ENCODE measurements around the gene PKP3.
"Not testable (repeated sequence)": the region's sequence is repeated elsewhere in the genome, so short reads cannot be mapped to it uniquely, and the experiment has no call there.

PKP3 gene, protein sequence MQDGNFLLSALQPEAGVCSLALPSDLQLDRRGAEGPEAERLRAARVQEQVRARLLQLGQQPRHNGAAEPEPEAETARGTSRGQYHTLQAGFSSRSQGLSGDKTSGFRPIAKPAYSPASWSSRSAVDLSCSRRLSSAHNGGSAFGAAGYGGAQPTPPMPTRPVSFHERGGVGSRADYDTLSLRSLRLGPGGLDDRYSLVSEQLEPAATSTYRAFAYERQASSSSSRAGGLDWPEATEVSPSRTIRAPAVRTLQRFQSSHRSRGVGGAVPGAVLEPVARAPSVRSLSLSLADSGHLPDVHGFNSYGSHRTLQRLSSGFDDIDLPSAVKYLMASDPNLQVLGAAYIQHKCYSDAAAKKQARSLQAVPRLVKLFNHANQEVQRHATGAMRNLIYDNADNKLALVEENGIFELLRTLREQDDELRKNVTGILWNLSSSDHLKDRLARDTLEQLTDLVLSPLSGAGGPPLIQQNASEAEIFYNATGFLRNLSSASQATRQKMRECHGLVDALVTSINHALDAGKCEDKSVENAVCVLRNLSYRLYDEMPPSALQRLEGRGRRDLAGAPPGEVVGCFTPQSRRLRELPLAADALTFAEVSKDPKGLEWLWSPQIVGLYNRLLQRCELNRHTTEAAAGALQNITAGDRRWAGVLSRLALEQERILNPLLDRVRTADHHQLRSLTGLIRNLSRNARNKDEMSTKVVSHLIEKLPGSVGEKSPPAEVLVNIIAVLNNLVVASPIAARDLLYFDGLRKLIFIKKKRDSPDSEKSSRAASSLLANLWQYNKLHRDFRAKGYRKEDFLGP

DNA sequence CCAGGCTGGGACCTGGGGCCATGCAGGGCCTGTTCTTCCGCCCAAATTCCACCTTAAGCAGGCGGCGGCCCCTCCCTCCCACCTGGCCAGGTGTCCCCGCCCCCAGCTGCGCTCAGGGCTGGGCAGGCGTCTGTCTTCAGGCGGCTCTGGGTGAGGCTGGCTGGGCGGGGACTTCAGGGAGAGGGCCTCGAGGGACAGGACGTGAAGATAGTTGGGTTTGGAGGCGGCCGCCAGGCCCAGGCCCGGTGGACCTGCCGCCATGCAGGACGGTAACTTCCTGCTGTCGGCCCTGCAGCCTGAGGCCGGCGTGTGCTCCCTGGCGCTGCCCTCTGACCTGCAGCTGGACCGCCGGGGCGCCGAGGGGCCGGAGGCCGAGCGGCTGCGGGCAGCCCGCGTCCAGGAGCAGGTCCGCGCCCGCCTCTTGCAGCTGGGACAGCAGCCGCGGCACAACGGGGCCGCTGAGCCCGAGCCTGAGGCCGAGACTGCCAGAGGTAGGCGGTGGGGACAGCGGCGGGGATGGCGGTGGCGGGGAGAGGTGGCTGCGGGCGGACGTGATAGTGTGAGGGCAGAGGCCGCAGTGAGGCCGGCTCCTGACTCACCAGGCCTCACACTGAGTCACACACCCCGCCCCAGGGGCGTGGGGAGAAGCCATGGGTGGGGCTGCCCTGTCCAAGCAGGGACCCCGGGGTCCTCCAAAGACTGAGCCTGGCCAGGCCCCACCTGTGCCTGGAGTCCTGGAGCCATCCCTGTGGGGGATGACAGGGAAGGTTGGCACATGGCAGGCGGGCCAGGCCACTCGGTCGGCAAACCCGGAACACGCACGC is at the start of gene PKP3:
TSS of gene PKP3 (plus strand) at position 176 of the 824 bp plus-strand sequence. CDS start at position 260, 84 bp downstream.
- DNase-seq = no peak

GRCh38 chr11:344836-345578 is 49.0 kb upstream of the PKP3 start:
- DNase-seq = no peak

DNA sequence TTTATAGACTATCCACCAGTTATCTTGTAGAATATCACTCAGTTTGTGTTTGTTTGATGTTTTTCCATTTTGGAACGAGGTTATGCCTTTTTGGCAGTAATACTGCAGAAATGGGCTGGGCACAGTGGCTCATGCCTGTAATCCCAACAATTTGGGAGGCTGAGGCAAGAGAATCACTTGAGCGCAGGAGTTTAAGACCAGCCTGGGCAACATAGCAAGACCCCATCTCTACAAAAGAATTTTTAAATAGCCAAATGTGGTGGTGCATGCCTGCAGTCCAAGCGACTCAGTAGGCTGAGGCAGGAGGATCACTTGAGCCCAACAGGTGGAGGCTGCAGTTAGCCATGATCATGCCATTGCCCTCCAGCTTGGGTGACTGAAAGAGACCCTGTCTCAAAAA is 47.5 kb upstream of the PKP3 start:
- no peak for DNase-seq

GRCh38 chr11:349270-349954 is 44.6 kb upstream of the PKP3 start:
- DNase-seq = not testable (repeated sequence)

- not testable (repeated sequence) for DNase-seq
These were observed 43.8 kb upstream of the PKP3 start for GRCh38 chr11:350033-350722.

DNA sequence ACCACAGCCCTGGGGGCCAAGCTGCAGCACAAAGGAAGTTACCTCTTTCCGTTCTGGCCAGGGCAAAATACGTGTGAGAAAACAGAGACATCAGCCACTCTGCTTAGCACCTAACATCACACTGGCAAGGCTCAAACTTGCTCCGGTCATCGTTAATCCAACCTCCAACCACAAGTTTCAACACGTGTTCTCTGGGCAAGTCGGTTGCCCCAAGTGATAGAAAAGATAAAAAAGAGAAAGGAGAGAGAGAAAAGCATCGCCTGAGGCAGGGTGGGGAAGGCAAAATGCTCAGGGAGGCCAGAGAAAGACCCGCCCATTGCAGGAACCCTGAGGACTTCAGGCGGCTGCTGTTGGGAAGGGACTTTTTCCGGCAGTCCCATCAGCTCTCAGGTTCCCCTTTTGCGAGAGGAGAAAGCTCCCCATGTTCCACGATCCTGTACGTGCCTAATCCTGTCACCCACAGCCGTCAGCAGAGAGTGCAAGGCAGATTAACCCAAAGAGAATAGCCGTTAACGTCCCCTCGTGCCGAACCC is 43.2 kb upstream of the PKP3 start:
- DNase-seq = no peak

GRCh38 chr11:351411-351810 is 42.6 kb upstream of the PKP3 start:
- DNase-seq = no peak

DNA sequence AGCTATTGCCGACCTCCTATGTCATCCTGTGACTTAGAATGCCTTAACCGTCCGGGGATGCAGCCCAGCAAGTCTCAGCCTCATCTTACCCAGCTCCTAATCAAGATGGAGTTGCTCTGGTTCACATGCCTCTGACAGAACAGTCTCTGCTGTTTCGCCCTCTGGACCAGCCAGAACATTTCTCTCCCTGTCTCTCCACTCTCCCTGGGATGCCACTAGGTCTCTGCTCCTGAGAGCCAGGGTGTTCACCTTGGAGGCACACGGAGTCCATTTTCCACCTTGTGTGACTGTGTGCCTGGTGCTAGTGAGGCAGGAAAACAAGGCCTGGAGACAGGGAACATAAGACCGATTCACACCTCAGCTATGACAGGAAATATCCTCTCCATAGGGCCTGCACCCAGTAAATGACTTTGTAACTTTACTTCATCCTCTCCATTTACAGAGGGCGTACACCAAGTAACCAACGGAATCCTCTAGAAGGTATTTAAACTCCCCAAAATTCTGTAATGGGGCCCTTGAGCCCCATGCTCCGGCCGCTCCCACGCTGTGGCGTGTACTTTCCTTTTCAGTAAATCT is 41.5 kb upstream of the PKP3 start:
- DNase-seq = no peak

DNA sequence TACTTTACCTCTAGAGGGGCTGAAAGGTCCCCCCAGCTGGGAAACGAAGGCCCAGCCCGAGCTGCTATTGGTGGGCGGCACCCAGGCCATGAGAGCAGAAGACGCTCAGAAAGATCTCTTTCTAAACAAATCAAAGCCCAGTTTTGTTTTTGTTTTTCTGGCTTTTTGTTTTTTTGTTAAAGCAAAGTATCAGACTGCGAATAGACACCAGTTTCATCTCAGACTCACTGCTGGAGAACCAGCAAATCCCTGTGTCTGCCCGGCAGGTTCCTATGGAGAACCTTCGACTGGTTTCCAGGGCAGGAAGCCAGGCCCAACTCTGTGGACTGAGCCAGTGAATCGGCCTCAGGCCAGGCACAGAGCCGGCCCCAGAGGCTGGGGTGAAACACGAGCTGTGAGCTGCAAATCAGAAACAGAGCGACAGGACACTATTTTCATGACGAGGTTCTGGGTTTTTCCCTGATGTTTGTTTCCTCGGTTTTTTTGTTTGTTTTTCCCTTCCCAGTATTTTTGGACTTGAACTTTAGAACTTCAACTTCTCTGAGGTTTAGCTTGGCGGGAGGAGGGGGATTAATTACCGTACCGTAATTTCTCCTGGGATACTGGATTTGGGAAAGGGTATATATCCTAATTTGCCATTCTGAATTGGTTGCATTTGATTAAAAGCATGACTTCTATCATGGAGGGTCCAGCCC is 40.7 kb upstream of the PKP3 start:
- no peak for DNase-seq

GRCh38 chr11:355581-356458 is 38.2 kb upstream of the PKP3 start:
- peak; percentile 87 for DNase-seq

- DNase-seq = no peak
These were observed 37.4 kb upstream of the PKP3 start for GRCh38 chr11:356610-357009.

- DNase-seq = no peak
These were observed 36.4 kb upstream of the PKP3 start for GRCh38 chr11:357582-357981.

DNA sequence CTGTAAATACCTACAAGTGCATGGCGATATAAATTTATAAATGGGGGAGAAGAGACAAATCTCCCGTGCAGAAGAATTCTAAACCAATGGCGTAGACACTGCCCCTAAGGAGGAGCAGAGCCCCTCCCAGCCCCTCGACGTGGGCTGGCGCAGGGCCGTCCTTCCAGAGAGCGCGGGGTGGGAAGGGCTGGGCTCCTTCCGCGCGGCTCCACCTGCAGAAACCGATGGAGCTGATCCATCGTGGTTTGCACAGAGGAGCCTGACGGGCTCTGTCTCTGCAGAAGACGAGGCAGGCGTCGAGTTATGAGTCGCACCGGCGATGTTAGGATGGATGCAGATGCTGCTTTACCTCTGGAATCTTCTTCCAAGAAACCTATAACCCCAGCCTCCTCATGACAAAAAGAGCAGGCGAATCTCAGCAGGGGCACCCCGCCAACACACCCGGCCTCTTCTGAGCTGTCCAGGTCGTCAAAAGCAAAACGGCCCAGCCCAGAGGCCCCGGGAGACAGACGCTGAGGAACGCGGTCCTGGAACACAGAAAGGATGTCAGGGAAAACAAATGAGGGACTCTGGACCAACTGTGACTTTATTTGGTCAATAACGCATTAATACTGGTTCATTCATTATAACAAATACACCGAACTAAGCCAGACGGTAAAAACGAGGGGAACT is 35.7 kb upstream of the PKP3 start:
- no peak for DNase-seq

DNA sequence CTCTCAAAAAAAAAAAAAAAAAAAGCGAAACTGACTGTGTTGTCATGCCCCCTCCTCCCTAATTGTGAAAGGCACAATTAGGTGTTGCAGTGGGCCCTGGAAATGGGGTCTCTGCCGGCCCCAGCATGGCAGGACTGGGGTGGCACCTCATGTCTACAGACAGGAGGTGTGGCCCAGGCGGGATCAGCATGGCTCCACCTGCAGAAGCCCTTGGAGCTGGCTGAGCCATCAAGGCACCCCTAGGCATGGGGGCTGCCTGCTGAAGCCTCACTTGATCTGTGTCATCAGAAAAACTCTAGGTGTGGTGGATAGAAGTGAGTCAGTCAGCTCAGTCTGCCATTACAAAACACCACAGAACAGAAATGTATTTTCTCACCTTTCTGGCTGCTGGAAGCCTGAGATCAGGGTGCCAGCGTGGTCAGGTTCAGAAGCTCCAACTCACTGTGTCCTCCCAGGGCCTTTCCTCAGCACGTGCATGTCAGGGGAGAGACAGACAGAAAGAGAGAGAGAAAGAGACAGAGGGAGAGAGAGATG is 34.8 kb upstream of the PKP3 start:
- peak; percentile 44 for DNase-seq

- DNase-seq = no peak
These were observed 33.4 kb upstream of the PKP3 start for GRCh38 chr11:360326-361280.

DNA sequence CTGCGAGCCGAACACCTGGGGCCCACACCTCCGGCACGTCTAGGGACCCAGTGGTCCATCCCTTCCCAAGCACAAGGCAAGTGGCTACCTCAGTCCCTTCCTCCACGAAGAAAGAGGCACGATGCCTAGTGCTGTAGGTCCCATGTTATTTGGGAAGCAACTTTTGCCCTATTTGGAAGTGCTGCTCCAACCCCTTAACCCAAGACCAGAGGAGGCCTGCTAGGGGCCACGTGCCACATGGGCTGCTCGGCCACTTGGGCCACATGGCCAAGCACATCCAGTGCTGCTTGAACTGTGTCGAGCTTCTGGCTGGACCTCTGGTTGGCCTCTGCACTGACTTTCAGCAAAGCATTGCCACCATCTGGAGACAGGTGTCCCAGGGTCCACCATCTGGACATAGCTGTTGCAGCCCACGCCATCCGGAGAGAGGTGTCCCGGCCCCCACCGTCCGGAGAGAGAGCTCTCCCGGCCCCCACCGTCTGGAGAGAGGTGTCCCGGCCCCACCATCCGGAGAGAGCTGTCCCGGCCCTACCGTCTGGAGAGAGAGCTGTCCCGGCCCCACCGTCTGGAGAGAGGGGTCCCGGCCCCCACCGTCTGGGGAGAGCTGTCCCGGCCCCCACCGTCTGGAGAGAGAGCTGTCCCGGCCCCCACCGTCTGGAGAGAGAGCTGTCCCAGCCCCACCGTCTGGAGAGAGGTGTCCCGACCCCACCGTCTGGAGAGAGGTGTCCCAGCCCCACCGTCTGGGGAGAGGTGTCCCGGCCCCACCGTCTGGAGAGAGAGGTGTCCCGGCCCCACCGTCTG is 31.2 kb upstream of the PKP3 start:
- no peak for DNase-seq

Data from CD4-positive, alpha-beta T cell treated with Interleukin-12 subunit alpha and Interleukin-12 subunit beta, for 1 hour (primary cell).